ENCODE data around the gene TNFSF12.

Gene TNFSF12

DNA sequence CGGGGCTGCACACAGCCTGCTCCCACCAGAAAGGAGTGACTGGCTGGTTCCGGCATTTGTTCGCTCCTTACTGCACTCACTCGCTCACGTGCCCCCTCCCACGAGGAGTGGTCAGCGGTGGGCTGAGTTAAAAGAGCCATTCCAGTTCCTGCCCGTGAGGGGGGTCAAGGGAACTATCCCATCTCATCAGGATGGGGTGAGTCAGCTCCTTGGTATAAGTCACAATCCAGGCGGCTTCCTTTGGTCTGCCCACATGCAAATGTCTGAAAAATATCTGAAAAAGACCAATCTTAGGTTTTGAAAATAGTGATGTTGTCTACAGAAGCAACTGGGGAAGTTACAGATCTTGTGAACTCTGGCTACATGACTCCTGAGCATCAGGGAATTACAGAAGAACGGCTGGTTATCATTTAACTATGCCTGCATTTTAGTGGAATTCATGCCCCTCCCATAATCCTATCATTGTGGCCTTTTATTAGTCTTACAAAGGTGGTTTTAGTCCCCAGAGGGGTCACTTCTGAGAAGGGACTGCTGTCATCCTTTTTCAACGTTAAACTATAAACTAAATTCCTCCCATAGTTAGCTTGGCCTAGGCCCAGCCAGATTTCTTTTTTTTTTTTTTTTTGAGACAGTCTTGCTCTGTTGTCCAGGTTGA lies 9.8 kb upstream of the TNFSF12 start:
- no peak overlapping the region for H3K4me3 ChIP-seq (replicated peaks; ENCODE audit: low read depth, low read length)
- TF ChIP-seq, protein P1, sequence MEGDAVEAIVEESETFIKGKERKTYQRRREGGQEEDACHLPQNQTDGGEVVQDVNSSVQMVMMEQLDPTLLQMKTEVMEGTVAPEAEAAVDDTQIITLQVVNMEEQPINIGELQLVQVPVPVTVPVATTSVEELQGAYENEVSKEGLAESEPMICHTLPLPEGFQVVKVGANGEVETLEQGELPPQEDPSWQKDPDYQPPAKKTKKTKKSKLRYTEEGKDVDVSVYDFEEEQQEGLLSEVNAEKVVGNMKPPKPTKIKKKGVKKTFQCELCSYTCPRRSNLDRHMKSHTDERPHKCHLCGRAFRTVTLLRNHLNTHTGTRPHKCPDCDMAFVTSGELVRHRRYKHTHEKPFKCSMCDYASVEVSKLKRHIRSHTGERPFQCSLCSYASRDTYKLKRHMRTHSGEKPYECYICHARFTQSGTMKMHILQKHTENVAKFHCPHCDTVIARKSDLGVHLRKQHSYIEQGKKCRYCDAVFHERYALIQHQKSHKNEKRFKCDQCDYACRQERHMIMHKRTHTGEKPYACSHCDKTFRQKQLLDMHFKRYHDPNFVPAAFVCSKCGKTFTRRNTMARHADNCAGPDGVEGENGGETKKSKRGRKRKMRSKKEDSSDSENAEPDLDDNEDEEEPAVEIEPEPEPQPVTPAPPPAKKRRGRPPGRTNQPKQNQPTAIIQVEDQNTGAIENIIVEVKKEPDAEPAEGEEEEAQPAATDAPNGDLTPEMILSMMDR (IDR thresholded peaks at IDR 0.05; ENCODE audit: low read depth, low read length, missing control alignments): no peak
- DNase-seq (ENCODE audit: extremely low read depth, low read depth): no peak

DNA sequence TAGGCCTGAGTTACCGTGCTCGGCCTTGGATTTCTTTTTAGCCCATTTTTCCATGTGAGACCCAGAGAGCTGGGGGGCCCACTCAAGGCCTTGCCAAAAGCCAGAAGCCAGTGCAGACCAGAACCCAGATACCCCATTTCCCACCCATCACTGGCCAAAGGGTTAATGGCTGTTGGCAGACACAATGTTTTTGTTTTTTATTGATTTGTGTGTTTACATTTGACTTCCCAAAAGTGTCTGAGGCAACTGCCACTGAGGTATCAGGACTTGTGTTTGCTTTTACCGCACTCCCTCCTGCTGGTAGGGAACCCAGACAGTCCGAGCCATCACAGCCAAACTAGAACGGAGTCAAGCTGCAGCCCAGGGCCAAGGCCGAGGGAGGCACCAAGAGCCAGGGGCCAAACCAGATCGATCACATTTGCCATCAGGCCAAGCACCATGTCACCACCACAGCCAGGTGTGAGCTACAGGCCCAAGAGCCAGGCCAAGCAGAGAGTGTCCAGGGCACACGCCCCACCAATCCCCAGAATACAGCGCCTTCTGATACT lies 7.7 kb upstream of the TNFSF12 start:
- no peak overlapping the region for H3K4me3 ChIP-seq (replicated peaks; ENCODE audit: low read depth, low read length)
- TF ChIP-seq, protein P1 (IDR thresholded peaks at IDR 0.05; ENCODE audit: low read depth, low read length, missing control alignments): no peak
- no peak for DNase-seq (ENCODE audit: extremely low read depth, low read depth)

DNA sequence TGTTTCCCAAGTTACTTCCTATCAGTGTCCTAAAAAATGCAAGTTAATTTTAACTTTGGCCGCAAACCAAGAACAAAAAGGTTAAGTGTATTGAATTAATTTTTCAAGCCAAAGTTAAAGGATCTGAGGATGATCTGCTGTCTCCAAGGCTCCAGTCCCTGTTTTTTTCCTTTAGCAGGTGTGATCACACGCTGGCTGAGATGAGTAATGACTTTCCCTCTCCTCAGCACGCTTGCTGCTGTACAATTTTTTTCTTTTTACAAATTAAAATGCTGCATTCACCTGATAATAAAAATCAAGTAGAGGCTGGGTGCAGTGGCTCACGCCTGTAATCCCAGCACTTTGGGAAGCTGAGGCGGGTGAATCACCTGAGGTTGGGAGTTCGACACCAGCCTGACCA lies 3.9 kb upstream of the TNFSF12 start:
- H3K4me3 ChIP-seq (replicated peaks; ENCODE audit: low read depth, low read length): no peak overlapping the region
- TF ChIP-seq, protein P1 (IDR thresholded peaks at IDR 0.05; ENCODE audit: low read depth, low read length, missing control alignments): no peak
- DNase-seq (ENCODE audit: extremely low read depth, low read depth): no peak

DNA sequence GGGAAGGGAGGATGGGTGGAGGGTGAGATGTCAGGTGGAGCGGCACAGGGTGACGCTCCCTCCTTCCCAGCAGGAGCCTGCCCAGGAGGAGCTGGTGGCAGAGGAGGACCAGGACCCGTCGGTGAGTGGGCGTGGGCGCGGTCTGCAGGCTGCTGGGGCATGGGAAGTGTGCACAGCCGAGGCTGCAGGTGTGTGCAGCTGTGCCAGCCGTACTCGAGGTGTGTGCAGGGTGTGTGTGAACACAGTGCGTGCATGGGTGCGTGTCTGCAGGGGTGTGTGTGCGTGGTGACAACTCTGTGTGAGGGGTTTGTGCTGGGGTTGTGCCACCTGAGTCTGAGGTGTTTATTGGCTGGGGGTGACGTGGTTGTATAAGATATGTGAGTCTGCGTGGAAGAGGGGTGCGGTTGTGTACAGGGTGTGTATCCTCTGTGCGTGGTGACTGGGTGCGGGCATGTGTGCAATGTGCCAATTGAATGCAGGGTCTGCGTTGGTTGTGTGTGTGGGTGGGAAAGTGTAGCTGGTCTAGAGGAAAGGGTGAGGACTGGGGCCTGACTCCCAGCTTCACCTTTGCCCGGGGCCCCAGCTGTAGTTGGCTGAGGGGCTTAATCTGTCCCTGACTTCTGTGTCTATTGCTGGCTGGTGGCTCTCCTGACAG lies 670 bp downstream of the TNFSF12 start:
- DNase-seq (ENCODE audit: extremely low read depth, low read depth): no peak
- peak overlapping the region; percentile 47 for H3K4me3 ChIP-seq (replicated peaks; ENCODE audit: low read depth, low read length)
- TF ChIP-seq, protein P1 (IDR thresholded peaks at IDR 0.05; ENCODE audit: low read depth, low read length, missing control alignments): no peak

DNA sequence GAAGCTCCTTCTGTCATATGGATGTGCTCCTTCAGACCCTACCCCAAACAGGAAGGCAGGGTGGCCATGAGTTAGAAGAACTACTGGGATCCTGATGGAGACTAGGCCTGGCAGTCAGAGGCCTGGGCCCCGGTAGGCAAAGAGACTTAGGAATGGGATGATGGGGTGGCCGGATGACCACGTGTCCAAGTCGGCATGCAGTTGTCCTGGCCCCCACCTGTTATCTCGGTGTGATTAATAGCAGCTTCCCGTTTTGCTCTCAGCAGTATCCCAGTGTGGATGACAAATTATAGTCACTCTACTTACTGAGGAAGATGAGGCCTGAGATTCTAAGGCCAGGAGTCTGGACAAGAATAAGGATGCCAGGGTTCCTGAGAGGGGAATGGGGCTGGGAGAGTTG lies 1.5 kb downstream of the TNFSF12 start:
- no peak overlapping the region for H3K4me3 ChIP-seq (replicated peaks; ENCODE audit: low read depth, low read length)
- no peak for DNase-seq (ENCODE audit: extremely low read depth, low read depth)
- TF ChIP-seq, protein P1 (IDR thresholded peaks at IDR 0.05; ENCODE audit: low read depth, low read length, missing control alignments): no peak

DNA sequence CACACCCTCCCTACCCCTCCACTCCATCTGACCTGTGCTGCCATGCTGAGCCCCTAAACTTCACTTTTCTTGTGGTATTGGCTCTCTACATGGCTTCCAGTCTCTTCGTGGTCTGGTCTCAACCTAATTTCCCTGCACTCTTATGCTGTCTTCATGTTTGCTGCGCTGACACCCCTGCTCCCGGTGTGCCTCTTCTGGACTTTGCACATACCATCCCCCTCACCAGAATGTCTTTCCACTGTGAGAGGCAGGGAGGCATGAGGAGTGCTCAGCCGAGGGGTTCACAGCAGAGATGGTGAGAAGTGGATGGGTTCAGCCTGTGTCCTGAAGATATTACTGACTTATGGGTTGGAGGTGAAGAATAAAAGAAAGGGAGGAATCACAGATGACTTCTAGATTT lies 2.5 kb downstream of the TNFSF12 start:
- no peak for DNase-seq (ENCODE audit: extremely low read depth, low read depth)
- H3K4me3 ChIP-seq (replicated peaks; ENCODE audit: low read depth, low read length): no peak overlapping the region
- TF ChIP-seq, protein P1 (IDR thresholded peaks at IDR 0.05; ENCODE audit: low read depth, low read length, missing control alignments): no peak
